ENCODE results near the gene COQ10A. TPM values are rescaled to one million over a fixed set of nuclear protein-coding genes. Genes with fewer than 3 reads are reported as not detected.

The COQ10A gene
- total and polyA plus RNA-seq, 2 of the 13 experiments (the other 11 are each of a cell fraction or from before 2014, with no cell fraction given): 21.0 to 37.3 TPM

DNA sequence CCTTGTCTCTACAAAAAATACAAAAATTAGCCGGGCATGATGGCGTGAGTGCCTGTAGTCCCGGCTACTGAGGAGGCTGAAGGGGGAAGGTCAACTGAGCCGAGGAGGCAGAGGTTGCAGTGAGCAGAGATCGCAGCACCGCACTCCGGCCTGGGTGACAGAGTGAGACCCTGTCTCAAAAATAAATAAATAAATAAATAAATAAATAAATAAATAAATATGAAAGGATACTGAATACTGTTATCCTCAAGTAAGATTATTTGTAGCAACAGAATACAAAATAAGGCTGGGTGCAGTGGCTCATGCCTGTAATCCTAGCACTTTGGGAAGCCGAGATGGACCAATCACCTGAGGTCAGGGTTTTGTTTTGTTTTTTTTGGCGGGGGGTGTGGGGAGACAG, 46.9 kb upstream of the COQ10A start:
- BruUV-seq (replicated peaks): no TSS peak
- no peaks in the 10 kb centered on the region for H3K9me3 ChIP-seq (ENCODE audit: low read length)
- peaks cover 12% of the 10 kb centered on the region for H3K79me2 ChIP-seq (ENCODE audit: insufficient read depth, low read length)
- H3K4me1 ChIP-seq (ENCODE audit: insufficient read depth, low read length): peaks cover 27% of the 10 kb centered on the region
- CTCF ChIA-PET (ENCODE audit: low intra/inter-chr PET ratio, low total read pairs): no interaction called here
- H3K27ac ChIP-seq (ENCODE audit: extremely low read length, insufficient read depth, low read length): no peak overlapping the region
- no peaks in the 10 kb centered on the region for H4K20me1 ChIP-seq (ENCODE audit: insufficient read depth, low read length)
- no peak overlapping the region for H2AFZ ChIP-seq (ENCODE audit: low read length)
- POLR2A ChIA-PET: interaction anchor here (3.1 to 3.8 kb wide), 3 partner anchors 12 to 39 kb away, joined by 24 to 96 read pairs (median 34); partner anchors contain the start of genes ANKRD52 and SLC39A5
- ATAC-seq (no peak), DNase-seq (ENCODE audit: low spot score) (no peak), FAIRE-seq (no peak)
- H3K4me2 ChIP-seq (ENCODE audit: low read depth, low read length): peak overlapping the region; percentile 95; the same call in 1 of the 2 replicates
- no peaks in the 10 kb centered on the region; a peak in 1 of 5 replicates for H3K27me3 ChIP-seq (ENCODE audit: control insufficient read depth in 1 of 2, insufficient read depth in 2 of 2, low read length in 2 of 2)
- intact Hi-C loops (cut with micrococcal nuclease; ENCODE audit: unreplicated experiment) (loop anchor here (2.0 to 5.0 kb wide), 2 partner anchors 13 to 37 kb away; partner anchors contain the start of gene ANKRD52), in situ Hi-C loops (cut with HindIII; ENCODE audit: extremely low pct_ligation_motif_present, low pct_unique_long_range_greater_than_20kb) (loop anchor here (5.0 kb wide), 1 partner anchor 37 kb away; the partner anchor contains the start of gene ANKRD52)
- 93% methylated on average over 9 of the region's 9 CpGs for WGBS (ENCODE audit: low lambda C conversion rate)
- no peak overlapping the region for H3K4me3 ChIP-seq (replicated peaks in 1 of 3; ENCODE audit: insufficient read depth in 1 of 3, low read depth in 2 of 3, low read length in 3 of 3)
- no peak overlapping the region for H3K9ac ChIP-seq (ENCODE audit: insufficient read depth, low read depth, low read length)
- peaks cover 0 to 10% of the 10 kb centered on the region in 2 experiments; a peak in 2 of 5 replicates for H3K36me3 ChIP-seq (replicated peaks in 1 of 2; ENCODE audit: control insufficient read depth in 1 of 2, insufficient read depth in 2 of 2, low read length in 2 of 2)
- TF ChIP-seq EP300 (IDR thresholded peaks at IDR 0.05; ENCODE audit: low read depth in 2 of 2, low read length in 2 of 2) (no peak), EP300 (CRISPR knock-in tag; IDR thresholded peaks at IDR 0.05; ENCODE audit: borderline replicate concordance) (no peak), PRDM10 (CRISPR knock-in tag; IDR thresholded peaks at IDR 0.05; ENCODE audit: low read depth) (no peak), HNRNPUL1 (IDR thresholded peaks at IDR 0.05; ENCODE audit: low read depth, low read length) (no peak), TCF12 (IDR thresholded peaks at IDR 0.05) (no peak), TCF12 (CRISPR knock-in tag; IDR thresholded peaks at IDR 0.05) (no peak), SRSF9 (IDR thresholded peaks at IDR 0.05; ENCODE audit: borderline replicate concordance, insufficient read depth, low read depth, low read length, poor library complexity, severe bottlenecking) (no peak), CC2D1A (CRISPR knock-in tag; IDR thresholded peaks at IDR 0.05) (no peak), GFI1 (CRISPR knock-in tag; IDR thresholded peaks at IDR 0.05; ENCODE audit: borderline replicate concordance) (no peak), NPAS2 (CRISPR knock-in tag; IDR thresholded peaks at IDR 0.05; ENCODE audit: borderline replicate concordance) (no peak), ZNF513 (CRISPR knock-in tag; conservative IDR thresholded peaks at IDR 0.05) (no peak), ZC3H4 (CRISPR knock-in tag; IDR thresholded peaks at IDR 0.05; ENCODE audit: borderline replicate concordance) (no peak), PLRG1 (conservative IDR thresholded peaks at IDR 0.05) (no peak), NCOA5 (CRISPR knock-in tag; IDR thresholded peaks at IDR 0.05) (no peak)
- TF ChIP-seq, protein P1, sequence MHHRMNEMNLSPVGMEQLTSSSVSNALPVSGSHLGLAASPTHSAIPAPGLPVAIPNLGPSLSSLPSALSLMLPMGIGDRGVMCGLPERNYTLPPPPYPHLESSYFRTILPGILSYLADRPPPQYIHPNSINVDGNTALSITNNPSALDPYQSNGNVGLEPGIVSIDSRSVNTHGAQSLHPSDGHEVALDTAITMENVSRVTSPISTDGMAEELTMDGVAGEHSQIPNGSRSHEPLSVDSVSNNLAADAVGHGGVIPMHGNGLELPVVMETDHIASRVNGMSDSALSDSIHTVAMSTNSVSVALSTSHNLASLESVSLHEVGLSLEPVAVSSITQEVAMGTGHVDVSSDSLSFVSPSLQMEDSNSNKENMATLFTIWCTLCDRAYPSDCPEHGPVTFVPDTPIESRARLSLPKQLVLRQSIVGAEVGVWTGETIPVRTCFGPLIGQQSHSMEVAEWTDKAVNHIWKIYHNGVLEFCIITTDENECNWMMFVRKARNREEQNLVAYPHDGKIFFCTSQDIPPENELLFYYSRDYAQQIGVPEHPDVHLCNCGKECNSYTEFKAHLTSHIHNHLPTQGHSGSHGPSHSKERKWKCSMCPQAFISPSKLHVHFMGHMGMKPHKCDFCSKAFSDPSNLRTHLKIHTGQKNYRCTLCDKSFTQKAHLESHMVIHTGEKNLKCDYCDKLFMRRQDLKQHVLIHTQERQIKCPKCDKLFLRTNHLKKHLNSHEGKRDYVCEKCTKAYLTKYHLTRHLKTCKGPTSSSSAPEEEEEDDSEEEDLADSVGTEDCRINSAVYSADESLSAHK (CRISPR knock-in tag; IDR thresholded peaks at IDR 0.05; ENCODE audit: borderline replicate concordance): no peak
- TF ChIP-seq, protein P2, sequence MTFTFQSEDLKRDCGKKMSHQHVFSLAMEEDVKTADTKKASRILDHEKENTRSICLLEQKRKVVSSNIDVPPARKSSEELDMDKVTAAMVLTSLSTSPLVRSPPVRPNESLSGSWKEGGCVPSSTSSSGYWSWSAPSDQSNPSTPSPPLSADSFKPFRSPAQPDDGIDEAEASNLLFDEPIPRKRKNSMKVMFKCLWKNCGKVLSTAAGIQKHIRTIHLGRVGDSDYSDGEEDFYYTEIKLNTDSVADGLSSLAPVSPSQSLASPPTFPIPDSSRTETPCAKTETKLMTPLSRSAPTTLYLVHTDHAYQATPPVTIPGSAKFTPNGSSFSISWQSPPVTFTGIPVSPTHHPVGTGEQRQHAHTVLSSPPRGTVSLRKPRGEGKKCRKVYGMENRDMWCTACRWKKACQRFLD (CRISPR knock-in tag; IDR thresholded peaks at IDR 0.05; ENCODE audit: borderline replicate concordance): no peak

Data from HepG2 (cell line).